Activated naive CD4-positive, alpha-beta T cell treated with anti-CD3 and anti-CD28 coated beads, Interleukin-2, amount 10 ng/mL, durations not matched to agents 7 days and 5 days (primary cell): ENCODE results near the gene ACSF2.

Source experiments
- CTCF ChIA-PET: fragments of 350-600 bp; sonication (Branson Sonifier 250); formaldehyde crosslinking; loops from one replicate; lab custom pipeline; 2021; ENCODE audit warnings: antibody characterized with exemption; lab: Charles Lee
- DNase-seq: peaks from one replicate; pipeline ENCODE4 v3.0.0-alpha.2; 2020
- H3K27ac Mint-ChIP-seq: one replicate; pipeline ENCODE4 v1.8.0; 2021; ENCODE audit warnings: mild to moderate bottlenecking, moderate library complexity, mixed read lengths
- H3K27me3 Mint-ChIP-seq: one replicate; pipeline ENCODE4 v1.8.0; 2021; ENCODE audit warnings: mild to moderate bottlenecking, mixed read lengths
- H3K36me3 Mint-ChIP-seq: one replicate; pipeline ENCODE4 v1.8.0; 2021; ENCODE audit warnings: mixed read lengths
- H3K4me1 Mint-ChIP-seq: one replicate; pipeline ENCODE4 v1.8.0; 2021; ENCODE audit warnings: mixed read lengths
- H3K4me3 Mint-ChIP-seq: one replicate; pipeline ENCODE4 v1.8.0; 2021; ENCODE audit warnings: mild to moderate bottlenecking, moderate library complexity, mixed read lengths
- H3K9me3 Mint-ChIP-seq: one replicate; pipeline ENCODE4 v1.8.0; 2021; ENCODE audit warnings: mixed read lengths

The ACSF2 gene

GRCh38 chr17:50519141-50519834 lies 93.3 kb downstream of the ACSF2 start:
- CTCF ChIA-PET = interaction anchor here (1.0 kb wide), 1 partner anchor 23 kb away, joined by 3 read pairs; no protein-coding TSS in a partner anchor
- H3K4me1 Mint-ChIP-seq = peaks cover 30% of the 10 kb centered on the region
- H3K9me3 Mint-ChIP-seq = no peaks in the 10 kb centered on the region
- no peak overlapping the region for H3K27ac Mint-ChIP-seq
- no peaks in the 10 kb centered on the region for H3K27me3 Mint-ChIP-seq
- no peak overlapping the region for H3K4me3 Mint-ChIP-seq
- no peak for DNase-seq
- no peaks in the 10 kb centered on the region for H3K36me3 Mint-ChIP-seq

DNA sequence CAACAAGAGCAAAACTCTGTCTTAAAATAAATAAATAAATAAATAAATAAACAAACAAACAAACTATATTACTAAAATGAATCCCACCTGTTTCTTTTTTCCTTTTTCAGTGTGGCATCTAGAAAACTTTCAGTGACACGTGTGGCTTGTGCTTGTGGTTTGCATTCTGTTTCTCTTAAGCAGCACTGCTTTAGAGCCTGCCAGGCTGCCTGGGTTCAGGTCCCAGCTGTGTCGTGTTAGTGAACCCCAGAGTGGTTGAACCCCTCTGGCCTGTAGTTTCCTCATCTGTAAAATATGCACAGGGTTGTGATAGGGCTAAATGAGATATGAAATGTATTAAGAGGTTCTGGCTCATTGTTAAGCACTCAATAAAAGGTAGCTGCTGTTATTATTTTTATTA lies 94.5 kb downstream of the ACSF2 start:
- Mint-ChIP-seq H3K4me1 (peaks cover 30% of the 10 kb centered on the region), H3K27ac (no peak overlapping the region), H3K9me3 (no peaks in the 10 kb centered on the region), H3K4me3 (no peak overlapping the region), H3K36me3 (no peaks in the 10 kb centered on the region), H3K27me3 (no peaks in the 10 kb centered on the region)
- CTCF ChIA-PET = interaction anchor here (0.9 kb wide), 1 partner anchor 14 kb away, joined by 3 read pairs; no protein-coding TSS in a partner anchor
- DNase-seq = no peak

DNA sequence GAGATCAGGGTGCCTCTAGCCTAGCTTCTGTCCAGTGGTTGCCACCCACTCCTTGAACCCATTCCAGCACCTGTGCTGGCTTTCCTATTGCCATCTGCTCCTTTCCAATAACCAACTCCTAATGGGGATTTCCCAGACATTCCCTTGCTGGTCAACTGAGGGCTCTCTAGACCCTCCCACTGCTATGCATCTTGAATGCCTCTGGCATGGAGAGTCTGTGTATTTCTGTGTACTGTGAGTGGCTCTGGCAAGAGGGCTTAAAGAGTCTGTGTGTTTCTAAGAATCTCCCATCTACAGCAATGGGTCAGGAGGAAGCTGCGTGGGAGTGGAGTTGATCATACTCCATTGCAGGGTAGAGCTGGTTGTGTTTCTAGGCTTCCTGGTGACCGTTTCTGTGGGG lies 95.5 kb downstream of the ACSF2 start:
- H3K27ac Mint-ChIP-seq = no peak overlapping the region
- DNase-seq = no peak
- peaks cover 26% of the 10 kb centered on the region for H3K4me1 Mint-ChIP-seq
- CTCF ChIA-PET = interaction anchor here (0.9 to 1.1 kb wide), 2 partner anchors 15 to 160 kb away, joined by 3 to 4 read pairs; no protein-coding TSS in a partner anchor
- H3K36me3 Mint-ChIP-seq = no peaks in the 10 kb centered on the region
- H3K9me3 Mint-ChIP-seq = no peaks in the 10 kb centered on the region
- no peak overlapping the region for H3K4me3 Mint-ChIP-seq
- H3K27me3 Mint-ChIP-seq = no peaks in the 10 kb centered on the region

GRCh38 chr17:50522766-50523165 lies 96.7 kb downstream of the ACSF2 start:
- no peaks in the 10 kb centered on the region for H3K27me3 Mint-ChIP-seq
- CTCF ChIA-PET = interaction anchor here (0.7 kb wide), 1 partner anchor 307 kb away, joined by 3 read pairs; no protein-coding TSS in a partner anchor
- H3K27ac Mint-ChIP-seq = no peak overlapping the region
- H3K9me3 Mint-ChIP-seq = no peaks in the 10 kb centered on the region
- H3K4me1 Mint-ChIP-seq = peaks cover 13% of the 10 kb centered on the region
- H3K36me3 Mint-ChIP-seq = no peaks in the 10 kb centered on the region
- no peak overlapping the region for H3K4me3 Mint-ChIP-seq
- DNase-seq = no peak

GRCh38 chr17:50523208-50523607 lies 97.2 kb downstream of the ACSF2 start:
- peaks cover 10% of the 10 kb centered on the region for H3K4me1 Mint-ChIP-seq
- no peak for DNase-seq
- H3K27ac Mint-ChIP-seq = no peak overlapping the region
- H3K27me3 Mint-ChIP-seq = no peaks in the 10 kb centered on the region
- H3K9me3 Mint-ChIP-seq = no peaks in the 10 kb centered on the region
- H3K4me3 Mint-ChIP-seq = no peak overlapping the region
- no peaks in the 10 kb centered on the region for H3K36me3 Mint-ChIP-seq
- CTCF ChIA-PET = interaction anchor here (0.5 to 0.7 kb wide), 2 partner anchors 9 to 307 kb away, joined by 3 read pairs; partner anchors contain the start of gene EPN3
